AG20443 (cell line): ENCODE data around the gene GCC1.

ENCODE experiments used
- DNase-seq: peaks from one replicate; pipeline ENCODE4 v3.0.0; 2012; ENCODE audit warnings: low spot score, mixed read lengths

GCC1 gene

GRCh38 chr7:127536741-127537140 is 48.7 kb downstream of the GCC1 start:
- peak; percentile 29 for DNase-seq

- DNase-seq: no peak
Measured at GRCh38 chr7:127536394-127536691, 49.1 kb downstream of the GCC1 start.

GRCh38 chr7:127535546-127536393 is 49.6 kb downstream of the GCC1 start:
- DNase-seq: no peak

GRCh38 chr7:127534636-127535035 is 50.8 kb downstream of the GCC1 start:
- DNase-seq: no peak

- DNase-seq: no peak
Measured at GRCh38 chr7:127532736-127533135, 52.7 kb downstream of the GCC1 start.

- no peak for DNase-seq
Measured at GRCh38 chr7:127532151-127532550, 53.2 kb downstream of the GCC1 start.
